COLO668 (cell line): ENCODE data around the gene NKX2-1.
"Not testable (repeated sequence)": the region's sequence is repeated elsewhere in the genome, so short reads cannot be mapped to it uniquely, and the experiment has no call there.

Source experiments
- DNase-seq: peaks from one replicate; lab custom pipeline; 2025; ENCODE audit not compliant: unreplicated experiment; lab: John Stamatoyannopoulos, UW

NKX2-1 gene

DNA sequence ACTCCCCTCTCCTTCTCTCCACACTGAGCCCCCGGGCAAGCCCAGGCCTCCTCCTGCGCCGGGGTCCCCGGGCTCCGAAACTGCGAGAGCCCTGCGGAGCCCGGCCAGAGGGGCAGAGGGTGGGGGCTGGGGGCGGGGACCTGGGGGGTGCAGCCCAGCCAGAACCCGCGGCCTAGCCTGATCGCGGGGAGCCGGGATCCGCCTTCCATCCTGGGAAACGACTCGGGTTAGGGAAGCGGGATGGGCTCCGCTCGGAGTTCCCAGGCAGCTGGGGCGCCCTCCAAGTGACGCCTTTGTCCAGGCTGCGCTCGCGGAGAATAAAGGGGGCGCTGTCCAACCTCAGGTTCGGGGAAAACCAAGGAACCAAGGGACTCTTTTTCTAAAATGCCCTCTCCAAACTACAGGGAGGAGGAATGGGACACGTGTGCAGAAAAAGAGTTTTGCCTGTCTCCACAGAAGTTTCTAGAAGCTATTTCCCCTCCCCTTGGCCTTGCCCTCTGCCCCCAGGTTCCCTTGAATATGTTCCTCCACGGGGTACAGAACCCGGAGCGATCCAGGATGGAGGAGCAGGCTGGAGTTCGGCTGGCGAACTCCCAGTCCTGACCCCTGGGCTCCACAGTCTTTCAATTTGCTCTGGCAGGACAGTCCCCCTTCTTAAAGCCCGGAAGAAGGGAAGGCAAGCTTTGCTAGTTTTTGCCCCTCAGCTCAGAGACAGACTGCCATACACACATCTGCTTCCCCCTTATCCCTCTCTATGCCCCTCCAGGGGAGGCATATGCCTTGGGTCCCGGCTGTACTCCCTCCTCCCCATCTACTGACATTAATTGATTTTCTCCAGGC, 13.9 kb downstream of the NKX2-1 start:
- peak; percentile 78 for DNase-seq

DNA sequence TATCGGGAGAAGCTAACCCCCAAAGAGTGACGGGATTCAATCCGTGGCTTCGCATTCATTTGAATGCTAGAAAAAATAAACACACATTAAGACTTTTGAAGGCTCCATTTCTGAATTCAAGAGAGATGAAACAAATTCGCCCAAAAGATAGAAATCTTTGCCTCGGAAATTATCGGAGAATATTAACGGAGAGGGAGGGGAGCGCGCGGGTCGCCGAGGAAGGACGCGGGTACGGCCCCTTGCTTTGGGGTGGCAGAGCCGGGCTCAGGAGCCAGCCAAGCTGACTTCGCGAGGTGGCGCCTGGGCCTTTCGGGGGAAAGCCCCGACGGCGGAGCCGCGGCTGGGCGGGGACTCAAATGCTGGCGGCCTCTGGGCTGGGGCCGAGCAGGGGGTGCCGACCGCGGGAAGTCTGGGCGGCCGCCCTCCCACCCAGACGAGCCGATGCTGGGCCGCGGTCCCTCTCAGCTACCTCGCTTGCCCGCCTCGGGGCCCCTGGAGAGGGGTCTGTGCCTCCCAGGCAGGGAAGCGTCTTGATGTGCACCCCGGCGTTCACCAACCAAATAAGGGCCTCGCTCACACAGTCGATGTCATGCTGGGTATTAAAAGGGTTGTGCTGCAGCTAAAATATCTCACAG, 14.7 kb downstream of the NKX2-1 start:
- DNase-seq, result peak; percentile 86

DNA sequence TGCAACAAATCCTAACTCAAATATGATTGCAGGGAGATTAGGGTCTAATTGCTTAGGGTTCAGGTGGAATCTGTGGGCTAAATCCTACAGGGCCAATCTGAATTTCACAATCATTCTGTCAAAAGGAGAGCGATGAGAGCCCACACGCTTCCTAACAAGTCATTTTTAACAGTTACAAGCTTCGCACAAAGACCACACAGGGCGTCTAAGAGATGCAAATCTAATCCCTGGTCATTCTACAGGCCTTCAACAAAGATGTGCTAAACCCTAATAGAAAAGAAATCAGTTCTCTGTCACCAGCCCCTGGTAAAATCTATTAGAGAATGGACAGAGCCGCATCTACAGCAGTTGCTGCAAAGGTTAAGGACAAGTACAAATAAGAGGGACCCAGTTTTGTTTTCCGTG, 15.3 kb downstream of the NKX2-1 start:
- no peak for DNase-seq

DNA sequence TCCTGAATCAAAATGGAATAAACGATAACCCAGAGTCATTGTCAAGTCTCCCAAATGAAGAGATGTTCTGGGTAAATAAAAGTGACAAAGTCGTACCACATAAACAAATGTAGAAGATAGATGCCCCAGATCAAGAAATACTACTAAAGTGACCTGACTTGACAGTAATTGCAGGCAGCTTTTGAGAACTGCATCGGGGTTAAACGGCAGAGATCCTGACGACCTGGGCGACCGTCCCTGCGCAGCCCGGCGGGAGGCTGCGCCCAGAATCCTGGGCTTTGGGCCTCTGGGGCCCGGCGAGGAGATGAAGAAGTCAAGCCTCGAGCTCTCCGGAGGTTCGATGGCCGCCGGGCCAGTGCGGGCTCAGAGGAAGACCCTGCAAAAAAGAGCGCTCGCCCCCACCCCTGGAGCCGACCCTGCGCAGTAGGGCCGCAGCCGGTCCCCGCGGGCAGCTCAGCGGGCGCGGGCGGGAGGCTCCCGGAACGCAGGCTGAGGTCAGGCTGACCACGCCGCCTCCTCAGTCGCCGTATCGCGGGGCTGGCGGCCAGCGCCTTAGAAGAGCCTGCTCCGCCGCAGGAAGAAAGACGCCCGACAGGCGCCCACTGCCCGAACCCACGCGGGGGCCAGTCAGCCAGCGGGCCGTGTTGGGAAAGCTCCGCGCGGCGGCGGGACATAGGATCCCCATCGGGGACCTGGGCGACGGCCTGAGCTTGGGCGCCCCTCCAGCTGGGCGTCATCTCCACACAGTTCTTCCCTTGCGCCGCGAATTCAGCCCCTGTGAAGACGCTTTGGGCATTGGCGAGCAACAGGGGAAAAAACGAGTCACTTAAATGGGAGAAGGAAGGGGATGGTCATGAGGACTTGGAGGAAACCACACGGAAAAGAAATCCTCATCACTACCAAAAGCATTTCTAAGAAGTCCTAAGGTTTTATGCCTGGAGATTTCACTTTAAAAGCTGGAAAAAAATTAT, 16.0 kb downstream of the NKX2-1 start:
- DNase-seq, result peak; percentile 76

DNA sequence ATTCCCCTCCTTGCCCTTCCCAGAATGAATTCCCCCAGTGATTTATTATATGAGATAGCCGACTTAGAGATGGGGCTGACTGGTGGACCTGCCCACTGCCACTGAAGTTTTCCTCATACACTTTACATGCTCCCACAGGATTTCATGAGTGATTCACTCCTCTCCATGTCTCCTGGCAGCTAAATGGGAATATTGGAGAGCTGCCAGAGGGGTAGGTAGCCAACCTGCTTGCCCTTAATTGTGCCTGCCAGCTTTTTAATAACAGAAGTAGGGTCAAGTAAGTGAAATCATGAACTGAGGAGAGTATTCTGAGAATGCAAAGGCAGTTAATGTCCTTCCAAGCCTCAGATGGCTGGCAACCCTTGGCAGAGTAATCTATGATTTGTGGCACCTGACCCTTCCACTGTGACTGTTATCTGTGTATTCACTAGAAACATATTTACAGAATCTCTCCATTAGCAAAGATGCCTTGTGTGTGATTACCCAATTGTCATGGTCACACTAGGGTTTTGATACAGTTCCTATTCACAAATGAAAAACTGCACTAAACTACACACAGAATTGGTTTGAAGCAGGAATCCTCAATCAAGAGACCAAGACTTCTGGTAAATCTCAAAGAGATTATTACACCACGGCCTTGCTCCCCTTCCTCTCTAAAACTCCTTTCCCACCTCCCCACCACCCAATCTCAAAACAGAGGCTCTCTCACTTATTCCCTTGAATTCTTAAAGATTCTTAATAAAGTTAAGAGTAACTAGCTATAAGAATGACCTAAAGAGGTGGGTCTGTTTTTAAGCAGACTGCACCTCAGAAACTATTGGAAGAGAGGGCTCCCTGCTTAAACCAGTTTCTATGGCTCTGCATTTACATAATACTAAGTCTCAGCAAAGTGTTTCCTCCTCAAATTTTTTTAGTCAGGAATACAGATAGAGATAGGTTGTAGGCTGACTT, 17.2 kb downstream of the NKX2-1 start:
- DNase-seq, result peak; percentile 73

DNA sequence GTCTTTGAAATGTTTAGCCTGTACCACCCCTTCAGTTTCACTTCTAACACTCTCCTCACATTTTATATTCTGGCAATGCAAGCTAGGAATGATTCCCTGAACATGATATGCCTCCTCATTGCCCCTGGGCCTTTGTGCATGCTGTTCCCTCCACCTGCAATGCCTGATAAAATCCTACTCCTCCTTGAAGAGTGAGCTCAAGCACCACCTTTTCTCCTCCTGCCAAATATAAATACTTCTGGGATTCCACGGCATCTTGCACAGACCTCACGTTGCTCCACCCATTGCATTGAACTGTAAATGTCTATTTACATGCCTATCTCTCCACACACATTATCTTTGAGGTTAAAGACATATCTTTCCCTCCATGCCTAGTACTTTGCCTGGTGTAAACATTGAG, 21.1 kb downstream of the NKX2-1 start:
- no peak for DNase-seq

DNA sequence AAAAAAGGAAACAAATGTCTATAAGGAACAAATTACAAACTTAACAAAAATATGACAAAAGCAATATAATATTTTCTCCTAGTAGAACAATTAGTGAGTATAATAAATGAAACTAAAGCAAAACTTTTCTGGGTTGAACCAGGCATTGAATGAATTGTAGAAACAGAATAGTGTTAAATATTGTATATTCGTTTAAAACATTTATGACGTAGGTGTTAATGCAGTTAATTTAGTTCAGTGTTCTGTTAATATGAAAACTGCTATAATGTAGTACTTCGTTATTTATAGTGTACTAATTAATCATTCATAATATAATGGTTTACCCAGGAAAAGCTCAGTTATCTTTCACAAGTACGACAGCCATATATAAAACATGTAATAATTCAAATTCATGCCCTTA, 23.7 kb downstream of the NKX2-1 start:
- no peak for DNase-seq

DNA sequence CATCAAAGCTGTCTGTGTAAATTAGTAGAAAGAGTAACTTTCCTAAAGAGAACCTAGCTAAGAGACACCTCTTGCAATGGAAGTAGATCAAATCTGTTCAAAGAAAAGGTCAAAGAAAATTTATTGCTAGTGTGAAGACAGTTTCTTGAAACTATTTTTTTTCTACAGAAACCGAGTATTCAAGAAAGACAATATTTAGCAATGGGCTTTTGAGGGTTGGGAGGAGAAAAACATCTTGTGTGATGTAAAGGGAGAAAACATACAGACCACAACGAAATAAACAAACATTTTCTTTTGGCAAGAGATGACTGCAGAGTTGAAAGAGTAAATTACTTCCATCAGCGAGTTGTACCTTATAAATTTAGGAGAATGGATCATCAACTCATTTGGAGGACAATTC, 24.4 kb downstream of the NKX2-1 start:
- DNase-seq, result no peak

DNA sequence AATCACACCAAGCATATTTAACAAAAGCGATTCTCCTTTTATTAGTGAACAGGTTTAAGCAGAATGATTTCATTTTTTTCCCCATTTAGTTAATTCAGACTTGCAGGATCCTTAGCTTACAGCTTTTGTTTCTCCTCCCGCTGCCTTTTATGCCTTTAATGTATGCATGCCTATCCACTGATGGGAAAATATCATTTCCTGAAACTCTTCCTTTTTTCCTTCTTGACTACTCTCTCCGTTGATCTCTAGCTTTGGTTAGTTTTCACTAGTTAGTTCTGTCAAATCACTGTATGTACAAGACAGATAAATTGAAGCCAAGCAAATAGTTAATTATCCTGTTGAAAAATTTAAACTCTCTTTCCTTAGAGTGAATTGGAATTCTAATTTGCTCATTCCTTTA, 26.3 kb downstream of the NKX2-1 start:
- DNase-seq, result no peak

DNA sequence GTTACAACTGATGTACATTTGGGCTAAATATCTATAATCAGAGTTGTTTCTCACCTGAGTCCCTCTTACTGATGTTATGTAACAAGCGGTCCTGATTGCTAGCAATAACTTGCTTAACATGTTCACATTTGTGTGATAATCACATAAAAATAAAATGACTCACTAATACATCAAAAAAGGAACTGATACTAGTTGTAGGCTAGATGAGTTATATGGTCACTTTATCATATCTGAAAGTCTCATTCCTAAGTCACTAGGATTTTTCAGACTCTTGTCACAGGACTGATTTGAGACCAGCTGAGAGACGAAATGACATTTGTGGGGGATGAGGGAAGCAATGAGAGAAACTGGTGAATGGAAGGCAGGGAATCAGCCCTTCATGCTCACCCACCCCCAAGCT, 34.3 kb downstream of the NKX2-1 start:
- no peak for DNase-seq

DNA sequence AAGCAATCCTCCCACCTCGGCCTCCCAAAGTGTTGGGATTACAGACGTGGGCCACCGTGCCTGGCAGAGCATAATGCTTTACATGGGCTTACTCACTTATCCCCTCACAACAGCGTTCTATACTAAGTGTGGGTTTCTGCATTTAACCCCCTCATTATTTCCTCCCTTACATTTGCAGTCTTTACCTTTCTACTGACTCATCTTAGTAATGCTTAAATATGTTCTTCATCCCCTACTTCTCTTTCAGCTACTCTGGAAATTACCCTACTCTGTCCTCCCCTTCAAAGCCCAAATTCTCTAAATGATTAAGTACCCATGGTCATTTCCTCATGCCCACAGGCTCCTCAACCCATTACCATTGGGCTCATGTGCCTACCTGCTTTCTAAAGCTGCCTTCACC, 40.7 kb downstream of the NKX2-1 start:
- DNase-seq, result no peak

DNA sequence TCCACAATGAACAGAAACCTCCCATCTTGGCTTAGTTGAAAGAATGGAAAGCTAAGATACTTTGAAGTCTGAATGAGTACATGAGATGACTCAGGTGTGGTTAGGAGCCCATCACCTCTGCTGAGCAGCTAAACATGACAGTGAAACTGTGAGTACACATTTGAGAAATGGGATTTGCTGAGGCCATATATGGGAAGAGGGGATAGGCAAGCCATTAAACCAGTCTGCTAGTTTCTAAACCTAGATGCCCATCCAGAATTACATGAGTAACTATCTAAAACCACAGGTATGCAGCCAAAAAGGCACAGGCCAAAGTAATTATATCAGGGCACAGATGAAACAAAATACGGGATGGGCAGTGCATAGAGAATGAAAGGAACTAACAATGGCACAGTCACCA, 41.2 kb downstream of the NKX2-1 start:
- DNase-seq, result no peak

DNA sequence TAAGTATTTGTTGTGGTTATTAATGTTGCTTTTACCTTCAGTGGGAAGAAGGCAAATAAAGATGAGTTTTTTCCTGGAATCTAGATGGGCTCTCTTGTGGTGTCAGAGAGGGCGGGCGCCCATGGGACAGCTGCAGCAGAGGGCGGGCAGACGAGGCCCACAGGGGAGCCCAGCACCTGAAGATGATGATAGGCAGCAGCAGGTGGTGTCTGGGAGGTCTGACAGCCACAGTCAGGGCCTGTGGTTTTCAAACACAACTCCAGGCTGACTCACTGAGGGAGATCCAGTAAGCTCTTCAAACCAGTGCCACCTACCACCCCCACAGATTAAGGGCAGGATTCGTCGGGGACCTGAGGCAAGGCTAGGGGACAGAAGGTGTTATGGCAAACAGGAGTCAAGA, 42.8 kb downstream of the NKX2-1 start:
- DNase-seq, result peak; percentile 48

DNA sequence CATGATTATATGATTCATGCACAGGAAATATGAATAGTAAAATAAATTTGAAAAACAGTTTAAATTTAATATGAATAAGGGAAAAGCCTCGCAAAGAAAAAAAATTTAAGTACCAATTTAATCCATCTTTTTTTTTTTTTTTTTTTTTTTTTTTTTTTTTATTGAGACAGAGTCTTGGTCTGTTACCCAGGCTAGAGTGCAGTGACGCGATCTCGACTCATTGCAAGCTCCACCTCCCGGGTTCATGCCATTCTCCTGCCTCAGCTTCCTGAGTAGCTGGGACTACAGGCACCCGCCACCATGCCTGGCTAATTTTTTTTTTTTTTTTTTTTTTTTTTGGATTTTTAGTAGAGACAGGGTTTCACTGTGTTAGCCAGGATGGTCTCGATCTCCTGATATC, 44.0 kb downstream of the NKX2-1 start:
- DNase-seq, result not testable (repeated sequence)

DNA sequence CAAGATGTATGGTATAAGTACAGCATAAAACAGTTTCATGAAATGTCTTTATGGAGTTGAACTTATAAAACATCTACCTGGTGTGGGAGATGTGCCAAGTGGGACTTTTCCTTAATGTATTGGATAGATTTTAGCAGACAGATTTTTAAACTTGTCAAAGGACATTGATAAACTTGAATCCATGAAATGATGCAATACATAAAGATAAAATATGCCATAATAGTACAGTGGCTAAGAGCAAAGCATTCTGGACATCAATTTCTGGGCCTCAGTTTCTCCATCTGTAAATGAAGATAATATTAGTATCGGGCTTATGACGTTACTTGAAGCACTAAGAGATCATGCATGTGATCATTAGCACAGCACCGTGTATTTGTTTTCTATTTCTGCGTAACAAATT, 45.4 kb downstream of the NKX2-1 start:
- DNase-seq, result no peak

DNA sequence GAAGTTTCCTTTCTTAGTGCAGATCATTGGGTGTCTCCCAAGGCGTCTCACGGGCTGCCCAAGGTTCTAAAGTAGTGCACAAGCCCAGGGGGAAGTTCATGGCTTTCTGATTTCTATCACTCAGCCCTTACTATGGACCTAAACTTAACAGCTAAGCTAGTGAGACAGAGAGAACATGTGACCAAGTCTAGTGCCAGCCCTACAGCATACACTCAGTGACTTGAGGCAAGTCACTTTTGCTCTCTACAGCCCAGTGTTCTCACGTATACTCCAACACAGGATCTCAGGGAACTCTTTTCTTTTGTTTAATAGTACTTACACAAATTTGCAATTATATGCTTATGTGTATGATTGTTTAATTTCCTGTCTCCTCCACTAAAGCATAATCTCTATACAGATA, 48.6 kb downstream of the NKX2-1 start:
- DNase-seq, result no peak

DNA sequence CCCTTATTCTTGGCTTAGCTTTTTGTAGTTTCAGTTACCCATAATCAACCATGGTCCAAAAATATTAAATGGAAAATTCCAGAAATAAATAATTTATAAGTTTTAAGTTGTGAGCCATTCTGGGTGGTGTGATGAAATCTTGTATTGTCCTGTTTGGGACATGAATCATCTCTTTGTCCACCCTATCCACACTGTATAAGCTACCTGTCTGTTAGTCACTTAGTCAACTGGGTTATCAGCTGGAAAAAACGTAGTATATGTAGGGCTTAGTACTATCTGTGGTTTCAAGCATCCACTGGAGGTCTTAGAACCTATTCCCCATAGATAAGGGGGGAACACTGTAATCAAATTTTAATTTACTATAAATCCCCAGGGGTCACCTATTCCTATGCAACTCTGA, 52.7 kb downstream of the NKX2-1 start:
- no peak for DNase-seq
